ENCODE data around the gene CATSPER4. TPM values are rescaled to one million over a fixed set of nuclear protein-coding genes. Genes with fewer than 3 reads are reported as not detected.

Gene CATSPER4
- total and polyA plus RNA-seq, 2 of the 8 experiments (the other 6 are each of a cell fraction or from before 2014, with no cell fraction given): 0.65 to 0.83 TPM

DNA sequence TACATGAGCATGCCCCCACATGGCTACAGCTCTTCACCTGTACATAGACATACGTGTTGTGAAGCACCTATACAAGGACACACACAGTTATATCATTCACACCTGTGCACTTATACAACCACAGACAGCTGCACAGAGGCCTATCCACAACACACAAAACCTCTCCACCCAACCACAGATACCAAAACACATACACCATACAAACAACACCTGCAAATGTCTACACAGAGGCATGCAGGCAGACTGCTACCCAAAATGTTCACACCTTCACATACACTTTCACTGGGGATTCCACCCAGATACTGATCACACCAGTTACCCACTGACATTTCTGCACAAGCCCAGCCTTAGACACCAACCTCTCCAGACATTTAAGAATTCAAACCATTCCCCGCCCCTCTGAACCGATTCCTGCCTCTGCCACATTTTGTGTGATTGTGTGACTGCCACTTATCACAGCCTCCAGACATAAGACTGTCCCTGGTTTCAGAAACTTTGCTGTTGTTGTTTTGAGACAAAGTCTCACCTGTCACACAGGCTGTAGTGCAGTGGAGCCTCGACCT lies 23.6 kb upstream of the CATSPER4 start (continued):
- TF ChIP-seq KDM1A (IDR thresholded peaks at IDR 0.05; ENCODE audit: borderline replicate concordance, low read length) (no peak), SUZ12 (IDR thresholded peaks at IDR 0.05; ENCODE audit: low read length) (no peak), PHF8 (conservative IDR thresholded peaks at IDR 0.05; ENCODE audit: low read depth, low read length) (no peak), SP1 (IDR thresholded peaks at IDR 0.05; ENCODE audit: low read depth, low read length) (no peak), SIX5 (IDR thresholded peaks at IDR 0.05; ENCODE audit: low read depth, low read length) (no peak), TEAD4 (IDR thresholded peaks at IDR 0.05; ENCODE audit: low read depth, low read length) (no peak), EZH2 (IDR thresholded peaks at IDR 0.05; ENCODE audit: low read depth, low read length, severe bottlenecking) (no peak), HDAC6 (IDR thresholded peaks at IDR 0.05; ENCODE audit: low read depth, low read length) (no peak)

Measured in H1 (cell line).